Left renal cortex interstitium (tissue), 4 donors: ENCODE results near the gene MYO1E. TPM values are rescaled to one million over a fixed set of nuclear protein-coding genes. Genes with fewer than 3 reads are reported as not detected.
"Not testable (repeated sequence)": the region's sequence is repeated elsewhere in the genome, so short reads cannot be mapped to it uniquely, and the experiment has no call there.

Experiments used
- DNase-seq, 4 donors: peaks; one replicate each; pipeline ENCODE4 v3.0.0-alpha.2; 2013; ENCODE audit warnings: low read depth in 4 of 4, low spot score in 2 of 4, missing footprints in 1 of 4
- polyA plus RNA-seq, 4 donors: library from polyadenylated mRNA; unstranded; fragments of 120-200 nt; gene quantifications; one replicate each; pipeline ENCODE4 v1.2.1, GENCODE V29; 2013; ENCODE audit not compliant: insufficient read length in 4 of 4

Gene MYO1E
- polyA plus RNA-seq, 4 donors = 138 to 174 (median 146) TPM

DNA sequence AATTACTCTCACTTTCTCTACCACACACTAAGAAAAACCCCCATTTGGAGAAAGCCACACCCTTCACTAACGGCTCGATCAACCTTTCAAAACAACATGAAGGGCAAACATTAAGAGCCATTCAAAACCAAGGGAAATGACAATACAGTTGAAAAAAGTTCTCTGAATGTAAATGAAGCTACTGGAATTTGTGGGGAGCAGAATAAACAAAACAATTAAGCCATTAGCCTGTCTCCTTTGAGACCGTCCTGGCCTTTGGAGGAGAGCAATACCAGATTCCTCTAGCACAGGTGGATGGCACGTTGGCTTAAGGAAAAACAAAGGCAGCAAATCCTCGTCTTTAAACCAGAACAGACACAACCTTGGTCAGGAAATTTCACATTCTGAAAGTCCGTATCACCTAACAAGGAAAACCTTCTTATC, 18.7 kb downstream of the MYO1E start:
- DNase-seq = no peak

GRCh38 chr15:59352683-59353082, 20.0 kb downstream of the MYO1E start:
- no peak for DNase-seq

GRCh38 chr15:59352189-59352588, 20.5 kb downstream of the MYO1E start:
- DNase-seq = no peak

- DNase-seq = no peak
Measured at GRCh38 chr15:59350421-59350732, 22.3 kb downstream of the MYO1E start.

GRCh38 chr15:59349680-59350420, 22.8 kb downstream of the MYO1E start:
- no peak for DNase-seq

DNA sequence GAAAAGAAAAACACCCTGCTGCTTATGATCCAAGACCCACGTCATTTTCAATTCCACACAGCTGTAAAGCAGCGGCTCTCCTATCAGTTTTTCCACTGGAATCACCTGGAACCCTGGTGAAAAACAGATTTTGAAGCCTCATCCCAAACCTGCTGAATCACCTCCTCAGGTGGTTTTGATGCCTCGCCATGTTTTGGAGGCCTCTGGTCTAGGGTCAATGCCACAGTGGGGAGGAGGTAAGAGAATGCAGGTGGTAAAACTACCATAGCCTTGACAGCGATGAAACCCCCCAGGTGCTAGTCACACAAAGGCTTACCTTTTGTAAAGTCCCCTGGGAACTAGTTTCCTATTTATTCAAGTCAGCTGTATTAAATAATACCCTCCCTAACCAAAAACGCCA, 24.8 kb downstream of the MYO1E start:
- no peak for DNase-seq

DNA sequence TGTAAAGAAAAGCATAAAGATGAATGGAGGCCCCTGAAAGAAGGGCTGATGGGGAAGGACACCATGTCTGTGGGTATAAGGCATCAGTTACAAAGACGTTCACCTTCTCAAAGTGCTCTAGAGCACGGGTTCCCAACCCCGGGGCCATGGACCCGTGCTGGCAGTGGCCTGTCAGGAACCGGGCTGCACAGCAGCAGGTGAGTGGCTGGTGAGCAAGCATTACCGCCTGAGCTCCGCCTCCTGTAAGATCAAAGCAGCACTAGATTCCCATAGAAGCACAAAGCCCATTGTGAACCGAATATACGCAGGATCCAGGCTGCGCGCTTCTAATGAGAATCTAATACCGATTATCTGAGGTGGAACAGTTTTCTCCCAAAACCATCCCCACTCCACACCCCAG, 25.7 kb downstream of the MYO1E start:
- DNase-seq = no peak

DNA sequence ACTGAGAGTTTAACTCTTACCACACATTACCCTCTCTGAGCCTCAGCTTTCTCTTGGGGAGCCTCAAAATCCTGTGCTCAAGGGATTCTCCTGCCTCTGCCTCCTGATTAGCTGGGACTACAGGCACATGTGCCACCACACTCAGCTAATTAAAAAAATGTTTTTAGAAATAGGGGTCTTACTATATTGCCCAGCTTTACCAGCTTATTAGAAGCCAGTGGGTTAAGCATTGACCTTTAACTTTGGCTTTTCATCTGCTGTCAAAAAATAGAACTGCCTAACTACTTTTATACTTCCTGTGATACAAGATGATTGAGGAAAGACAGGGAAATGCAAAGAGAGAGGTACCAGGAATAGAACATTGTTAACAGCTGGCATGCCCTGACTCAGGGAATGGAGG, 27.3 kb downstream of the MYO1E start:
- DNase-seq = no peak

GRCh38 chr15:59344311-59344710, 28.4 kb downstream of the MYO1E start:
- no peak for DNase-seq

DNA sequence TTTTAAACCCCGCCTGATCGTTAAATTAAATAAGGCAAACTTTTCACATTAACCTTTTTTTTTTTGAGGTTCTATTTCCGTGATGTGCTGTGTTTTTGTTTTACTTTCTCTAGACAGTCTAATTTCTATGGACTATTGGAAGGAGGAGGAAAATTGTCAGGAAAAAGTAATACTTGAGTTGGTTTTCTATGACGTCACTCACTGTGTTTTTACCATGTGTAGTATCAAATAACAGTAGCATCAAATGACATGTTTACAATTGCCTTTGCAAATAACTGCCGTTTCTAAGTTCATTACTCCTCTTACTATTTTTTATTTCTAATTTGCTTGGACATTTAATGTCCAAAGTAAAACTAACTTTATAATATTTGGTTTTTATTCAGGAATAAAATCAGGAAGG, 32.3 kb downstream of the MYO1E start:
- DNase-seq = no peak

GRCh38 chr15:59339252-59339672, 33.4 kb downstream of the MYO1E start:
- DNase-seq = no peak

DNA sequence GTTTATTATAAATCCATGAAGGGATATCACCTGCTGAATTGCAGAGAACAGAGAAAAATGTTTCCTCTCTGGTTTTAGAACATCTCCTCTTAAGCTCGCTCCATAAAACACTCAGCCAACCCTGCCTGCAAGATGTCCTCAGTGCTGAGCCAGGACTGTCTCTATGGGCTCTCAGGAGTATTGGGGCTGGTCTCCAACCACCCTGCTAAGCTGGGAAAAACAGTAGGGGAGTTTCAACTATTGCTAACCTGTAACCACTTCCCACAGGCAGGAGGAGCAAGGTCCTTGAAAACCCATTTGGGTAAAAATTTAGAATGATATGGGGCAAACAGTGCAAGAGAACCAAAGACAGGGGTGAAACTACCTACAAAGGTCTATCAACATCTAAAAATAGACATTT, 34.3 kb downstream of the MYO1E start:
- DNase-seq = no peak

DNA sequence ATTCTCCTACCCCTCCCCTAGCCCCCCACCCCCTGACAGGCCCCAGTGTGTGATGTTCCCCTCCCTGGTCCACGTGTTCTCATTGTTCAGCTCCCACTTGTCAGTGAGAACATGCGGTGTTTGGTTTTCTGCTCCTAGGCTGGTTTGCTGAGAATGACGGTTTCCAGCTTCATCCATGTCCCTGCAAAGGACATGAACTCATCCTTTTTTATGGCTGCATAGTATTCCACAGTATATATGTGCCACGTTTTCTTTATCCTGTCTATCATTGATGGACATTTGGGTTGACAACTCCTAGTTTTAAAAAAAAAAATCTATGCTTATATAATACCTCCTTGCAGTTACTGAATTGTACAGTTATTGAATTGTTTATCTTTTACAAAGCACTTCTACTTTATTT, 35.9 kb downstream of the MYO1E start:
- not testable (repeated sequence) for DNase-seq

DNA sequence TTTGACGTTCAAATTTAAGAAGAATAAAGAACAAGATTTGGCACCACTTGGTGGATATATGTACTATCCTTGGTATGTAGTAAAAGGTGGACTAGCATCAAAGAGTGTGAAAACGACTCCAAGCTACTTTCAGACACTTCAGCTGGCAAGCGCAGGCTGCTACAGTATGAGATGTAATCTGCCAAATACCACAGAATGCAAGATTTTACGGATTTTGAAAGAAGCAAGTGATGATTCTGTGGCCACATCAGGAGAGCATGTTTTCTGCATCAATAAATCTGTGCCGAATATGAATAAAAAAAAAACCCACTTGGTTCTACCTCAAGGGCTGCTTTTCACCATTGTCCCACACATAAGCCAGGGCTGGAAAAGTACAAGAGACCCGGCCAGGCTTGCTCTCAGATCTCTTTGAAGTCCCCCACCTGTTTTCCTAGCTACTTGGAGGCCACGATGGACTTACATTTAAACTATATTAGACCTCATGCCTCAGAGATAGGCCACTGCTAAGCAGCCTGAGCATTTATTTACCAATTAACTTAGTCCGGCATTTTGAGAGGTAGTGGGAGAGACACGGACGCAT, 37.4 kb downstream of the MYO1E start:
- DNase-seq = no peak

- no peak for DNase-seq
Measured at GRCh38 chr15:59334076-59334415, 38.6 kb downstream of the MYO1E start.

DNA sequence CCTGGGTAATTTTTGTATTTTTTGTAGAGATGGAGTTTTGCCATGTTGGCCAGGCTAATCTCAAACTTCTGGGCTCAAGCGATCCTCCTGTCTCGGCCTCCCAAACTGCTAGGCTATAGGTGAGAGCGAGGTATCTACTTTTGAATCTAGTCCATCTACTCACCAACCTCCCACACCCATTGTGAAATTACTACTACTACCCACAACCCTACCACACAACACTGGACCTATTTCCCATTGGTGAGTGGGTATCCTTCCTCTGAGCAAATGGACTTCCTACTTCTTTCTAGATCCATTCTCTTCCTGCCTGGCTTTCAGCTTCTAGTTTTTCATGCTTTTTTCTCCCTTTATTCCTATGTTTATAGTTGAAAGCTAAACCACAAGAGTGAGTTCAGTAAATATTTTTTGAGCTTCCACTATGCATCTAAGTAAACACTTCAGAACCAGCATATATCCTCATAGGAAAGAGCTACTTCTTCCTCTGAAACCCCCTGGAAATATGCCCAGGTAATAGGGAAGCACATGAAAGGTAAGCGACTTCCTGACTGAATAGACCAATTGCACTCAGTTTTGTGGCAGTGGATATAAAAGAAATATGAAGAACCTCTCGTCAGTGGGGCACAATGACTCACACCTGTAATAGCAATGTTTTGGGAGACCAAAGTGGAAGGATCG, 39.1 kb downstream of the MYO1E start:
- DNase-seq = no peak

DNA sequence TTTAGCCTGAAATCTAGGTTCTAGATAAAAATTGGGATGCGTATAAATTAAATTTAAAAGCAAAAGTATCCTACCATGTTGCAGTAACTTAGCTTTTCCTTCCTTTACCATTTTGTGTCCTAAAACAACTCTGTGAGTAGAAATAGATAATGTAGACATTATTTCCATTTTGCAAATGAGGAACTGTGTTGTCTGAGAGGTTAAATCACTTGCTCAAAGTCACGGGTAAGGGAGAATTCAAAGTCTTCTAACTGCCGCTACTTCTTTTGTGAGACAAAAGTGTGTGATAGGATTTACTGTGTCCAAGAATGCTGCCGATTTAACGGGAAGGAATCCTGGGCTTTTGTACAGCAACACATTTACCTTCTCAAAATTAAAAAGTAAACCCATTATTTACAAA, 40.7 kb downstream of the MYO1E start:
- DNase-seq = no peak

DNA sequence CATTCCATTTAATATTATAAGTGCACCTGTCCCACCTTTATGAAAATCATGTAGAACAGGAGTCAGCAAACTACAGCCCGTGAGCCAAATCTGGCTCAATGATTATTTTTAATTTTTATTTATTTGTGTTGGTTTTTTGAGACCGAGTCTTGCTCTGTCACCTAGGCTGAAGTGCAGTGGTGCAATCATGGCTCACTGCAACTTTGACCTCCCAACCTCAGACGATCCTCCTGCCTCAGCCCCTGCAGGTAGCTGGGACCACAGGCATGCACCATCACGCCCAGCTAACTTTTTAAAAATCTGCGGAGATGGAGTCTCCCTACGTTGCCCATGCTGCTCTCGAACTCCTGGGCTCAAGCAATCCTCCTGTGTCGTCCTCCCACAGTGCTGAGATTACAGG, 42.0 kb downstream of the MYO1E start:
- DNase-seq = no peak

GRCh38 chr15:59329570-59330350, 42.9 kb downstream of the MYO1E start:
- DNase-seq = no peak

DNA sequence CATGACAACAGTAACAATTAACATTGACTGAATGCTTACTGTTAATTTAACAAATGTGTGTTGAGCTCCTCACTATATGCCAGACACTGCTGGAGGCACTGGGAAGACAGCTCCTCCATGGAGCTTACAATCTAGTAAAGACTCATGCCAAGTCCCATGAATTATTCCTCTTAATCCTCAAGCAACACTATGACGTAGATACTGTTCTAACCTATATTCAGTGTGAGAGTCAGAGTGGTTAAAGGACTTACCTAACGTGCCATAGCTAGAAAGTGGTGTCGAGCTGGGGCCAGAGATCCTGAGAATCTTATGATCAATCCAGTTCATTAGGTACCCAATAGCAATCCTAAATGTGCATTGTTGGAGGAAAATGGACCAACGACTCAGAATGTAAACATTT, 43.6 kb downstream of the MYO1E start:
- no peak for DNase-seq

- DNase-seq = no peak
Measured at GRCh38 chr15:59327942-59328341, 44.7 kb downstream of the MYO1E start.

GRCh38 chr15:59326856-59327255, 45.8 kb downstream of the MYO1E start:
- DNase-seq = no peak
